Measurements from ENCODE around the gene ITIH1.

GRCh38 chr3:52792413-52792812, 15.0 kb downstream of the ITIH1 start:
- TF ChIP-seq CTCF (IDR thresholded peaks at IDR 0.05; ENCODE audit: low read depth, low read length) (peak; percentile 29; the same call in 1 of the 2 replicates), EZH2phosphoT487 (IDR thresholded peaks at IDR 0.05; ENCODE audit: low read depth) (no peak)
